Lower leg skin (tissue), 4 donors: Measurements from ENCODE around the gene MAFG. TPM values are rescaled to one million over a fixed set of nuclear protein-coding genes. Genes with fewer than 3 reads are reported as not detected.

ENCODE experiments used
- DNase-seq, 2 donors: peaks; one replicate each; pipeline ENCODE4 v3.0.0-alpha.2; 2019; ENCODE audit warnings: low spot score in 2 of 2
- H3K4me3 ChIP-seq: fragments of 200-600 bp; sonication (generic); 2 replicates; pipeline ENCODE4 v1.5.1; 2017; ENCODE audit warnings: mild to moderate bottlenecking, low read depth; ENCODE audit not compliant: poor library complexity, severe bottlenecking
- POLR2A ChIP-seq, 2 donors: fragments of 450-650 bp; IDR thresholded peaks; one replicate each; pipeline ENCODE4 v1.6.1; 2016 to 2017; ENCODE audit warnings: antibody characterized with exemption in 2 of 2, mild to moderate bottlenecking in 1 of 2, moderate library complexity in 1 of 2
- WGBS, 2 donors: methylation state at CpG; one replicate each; pipeline ENCODE4 v1.1.5; 2018; 5-methylcytosine and 5-hydroxymethylcytosine counted together
- intact Hi-C: fragments of 100-400 bp; cut with DNase I; formaldehyde crosslinking; loops from one replicate; pipeline ENCODE4 v1.15.0; 2023; ENCODE audit warnings: low total_unique reads
- total RNA-seq, 4 donors: library from RNA; depleted of rRNA; stranded (reverse); fragments of >200 nt; gene quantifications; one replicate each; pipeline ENCODE4 v1.1.0, GENCODE V29; 2016
- TF ChIP-seq, protein P1 (sequence below), 3 donors: fragments of 450-650 bp; IDR thresholded peaks; one replicate each; pipeline ENCODE4 v1.5.1; 2016; ENCODE audit warnings: antibody characterized with exemption in 3 of 3, mild to moderate bottlenecking in 3 of 3, moderate library complexity in 2 of 3

The MAFG gene
- total RNA-seq, 4 donors from 2014 or later = 17.4 to 23.2 (median 19.7) TPM

DNA sequence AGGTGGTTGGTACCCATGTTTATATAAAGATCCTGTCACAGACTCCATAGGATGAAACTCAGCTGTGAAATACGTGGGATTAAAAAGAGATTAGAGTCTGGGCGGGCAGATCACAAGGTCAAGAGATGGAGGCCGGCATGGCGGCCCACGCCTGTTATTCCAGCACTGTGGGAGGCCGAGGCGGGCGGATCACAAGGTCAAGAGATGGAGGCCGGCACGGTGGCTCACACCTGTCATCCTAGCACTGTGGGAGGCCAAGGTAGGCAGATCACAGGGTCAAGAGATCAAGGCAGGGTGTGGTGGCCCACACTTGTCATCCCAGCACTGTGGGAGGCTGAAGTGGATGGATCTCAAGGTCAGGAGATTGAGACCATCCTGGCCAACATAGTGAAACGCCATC, 32.1 kb downstream of the MAFG start:
- H3K4me3 ChIP-seq = no peak overlapping the region
- TF ChIP-seq, protein P1, sequence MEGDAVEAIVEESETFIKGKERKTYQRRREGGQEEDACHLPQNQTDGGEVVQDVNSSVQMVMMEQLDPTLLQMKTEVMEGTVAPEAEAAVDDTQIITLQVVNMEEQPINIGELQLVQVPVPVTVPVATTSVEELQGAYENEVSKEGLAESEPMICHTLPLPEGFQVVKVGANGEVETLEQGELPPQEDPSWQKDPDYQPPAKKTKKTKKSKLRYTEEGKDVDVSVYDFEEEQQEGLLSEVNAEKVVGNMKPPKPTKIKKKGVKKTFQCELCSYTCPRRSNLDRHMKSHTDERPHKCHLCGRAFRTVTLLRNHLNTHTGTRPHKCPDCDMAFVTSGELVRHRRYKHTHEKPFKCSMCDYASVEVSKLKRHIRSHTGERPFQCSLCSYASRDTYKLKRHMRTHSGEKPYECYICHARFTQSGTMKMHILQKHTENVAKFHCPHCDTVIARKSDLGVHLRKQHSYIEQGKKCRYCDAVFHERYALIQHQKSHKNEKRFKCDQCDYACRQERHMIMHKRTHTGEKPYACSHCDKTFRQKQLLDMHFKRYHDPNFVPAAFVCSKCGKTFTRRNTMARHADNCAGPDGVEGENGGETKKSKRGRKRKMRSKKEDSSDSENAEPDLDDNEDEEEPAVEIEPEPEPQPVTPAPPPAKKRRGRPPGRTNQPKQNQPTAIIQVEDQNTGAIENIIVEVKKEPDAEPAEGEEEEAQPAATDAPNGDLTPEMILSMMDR (IDR thresholded peaks at IDR 0.05) = no peak
- no peak for TF ChIP-seq POLR2A (IDR thresholded peaks at IDR 0.05)
- intact Hi-C loops = no loop called here
- no peak for DNase-seq
- WGBS, 2 donors = 92 to 95% methylated on average over 11 of the region's 11 CpGs

DNA sequence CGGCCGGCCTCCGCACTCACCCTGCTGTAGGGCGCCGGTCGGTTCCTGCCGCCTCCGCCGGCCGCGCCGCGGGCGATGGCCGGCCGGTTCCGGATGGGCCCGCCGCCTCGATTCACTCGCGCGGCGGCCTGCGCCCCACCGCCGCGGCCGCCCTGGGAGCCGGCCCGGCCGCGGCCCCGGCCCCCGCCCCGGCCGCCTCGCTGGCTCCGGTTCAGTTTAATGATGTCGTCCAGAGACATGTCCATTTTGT, 36.3 kb downstream of the MAFG start:
- TF ChIP-seq POLR2A (IDR thresholded peaks at IDR 0.05) = no peak
- TF ChIP-seq, protein P1 (IDR thresholded peaks at IDR 0.05) = no peak
- H3K4me3 ChIP-seq = peak overlapping the region; percentile 72
- intact Hi-C loops = no loop called here
- DNase-seq = peak in 1 of 2 donors; percentile 83
- 5% methylated on average over 3 of the region's 40 CpGs; no CpG with 5 or more reads in 1 of the 2 donors for WGBS, 2 donors

DNA sequence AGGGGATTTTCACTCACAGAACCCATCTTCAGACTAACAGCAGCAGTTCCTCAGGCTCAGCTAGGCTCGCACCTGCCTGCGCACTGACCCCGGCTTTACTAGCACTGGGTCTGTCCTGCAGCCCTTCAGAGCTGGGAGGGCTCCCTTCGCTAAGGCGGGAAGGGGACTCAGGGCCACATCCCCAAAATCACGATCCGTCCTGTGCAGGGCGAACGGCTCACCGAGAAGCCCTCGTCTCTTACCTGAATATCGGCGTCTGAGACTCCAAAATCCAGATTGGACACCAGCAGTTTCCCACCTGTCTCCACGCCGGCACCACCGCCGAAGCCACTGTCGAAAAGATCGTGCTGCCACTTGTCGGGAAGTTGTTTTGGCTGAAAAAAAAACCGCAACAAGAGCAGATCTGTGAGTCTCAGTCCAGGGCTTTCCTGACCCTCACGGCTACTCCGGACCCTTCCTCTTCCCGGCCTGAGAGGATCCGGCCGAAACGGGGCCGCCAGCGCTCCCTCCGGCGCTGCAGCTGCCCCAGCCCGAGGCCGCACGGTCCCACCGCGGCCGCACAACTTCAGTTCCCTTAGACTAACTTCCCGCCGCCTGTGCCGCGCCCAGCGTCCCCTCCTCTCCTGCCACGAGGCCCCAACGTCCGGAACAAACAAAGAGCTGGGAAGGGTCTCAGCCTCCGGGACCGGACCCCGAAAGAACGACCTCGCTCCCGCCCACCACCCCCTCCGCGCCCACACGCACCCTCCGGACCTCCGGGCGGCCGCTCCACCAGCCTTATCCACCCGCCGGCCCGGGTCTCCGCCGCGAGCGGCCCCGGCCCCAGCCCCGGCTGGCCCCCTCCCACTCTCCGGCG, 36.9 kb downstream of the MAFG start:
- TF ChIP-seq, protein P1 (IDR thresholded peaks at IDR 0.05) = no peak
- TF ChIP-seq POLR2A (IDR thresholded peaks at IDR 0.05) = no peak
- WGBS, 2 donors = 7 to 14% methylated on average over 32 to 69 of the region's 69 CpGs
- H3K4me3 ChIP-seq = peak overlapping the region; percentile 72
- intact Hi-C loops = no loop called here
- peak in 1 of 2 donors; percentile 85 for DNase-seq

DNA sequence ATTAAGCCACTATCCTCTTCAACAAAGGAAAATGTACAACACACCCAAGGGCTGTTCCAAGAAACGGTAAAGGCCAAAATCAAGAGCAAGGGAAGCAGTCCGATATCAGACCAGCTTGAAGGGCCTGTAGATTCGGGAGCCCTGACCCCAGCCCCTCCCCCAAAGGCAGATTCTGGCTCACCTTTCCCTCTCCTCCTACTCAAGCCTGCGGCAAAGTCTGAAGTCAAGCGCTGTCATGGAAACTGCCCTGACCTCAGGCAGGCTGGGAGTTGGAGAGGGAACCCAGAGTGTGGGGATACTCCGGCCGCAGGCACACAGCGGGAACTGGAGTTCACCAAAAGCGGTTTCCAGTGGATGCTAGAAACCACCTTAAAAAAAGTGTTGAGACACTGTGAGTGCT, 37.9 kb downstream of the MAFG start:
- 89 to 95% methylated on average over 9 of the region's 9 CpGs for WGBS, 2 donors
- TF ChIP-seq, protein P1 (IDR thresholded peaks at IDR 0.05) = no peak
- TF ChIP-seq POLR2A (IDR thresholded peaks at IDR 0.05) = no peak
- no peak for DNase-seq
- intact Hi-C loops = no loop called here
- no peak overlapping the region for H3K4me3 ChIP-seq

DNA sequence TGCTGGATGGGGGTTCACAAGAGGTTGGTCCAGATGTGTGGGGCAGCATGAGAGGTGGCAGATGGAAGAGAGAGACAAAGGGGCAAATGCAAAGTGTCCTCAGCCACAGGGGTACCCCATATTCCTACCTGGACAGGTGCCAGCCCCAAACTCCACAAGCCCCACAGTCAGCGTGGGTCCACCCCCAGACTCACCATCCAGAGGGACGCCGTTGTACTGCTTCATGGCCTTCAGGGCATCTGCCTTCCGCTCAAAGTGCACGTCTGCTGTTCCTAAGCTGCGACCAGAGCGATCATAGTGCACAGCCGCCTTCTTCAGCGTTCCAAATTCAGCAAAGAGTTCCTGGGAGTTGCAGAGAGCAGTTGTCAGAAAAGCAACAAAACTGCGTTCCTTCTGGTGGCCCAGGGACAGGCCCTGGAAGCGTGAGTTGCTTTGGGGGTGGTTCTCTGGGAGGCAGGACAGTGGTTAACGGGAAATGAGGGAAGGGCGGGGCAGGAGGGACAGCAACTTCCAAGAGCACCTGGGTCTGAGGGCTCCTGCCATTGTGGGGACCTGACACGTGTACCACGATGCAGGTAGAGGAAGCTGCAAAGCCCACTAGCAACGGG, 38.4 kb downstream of the MAFG start:
- H3K4me3 ChIP-seq = no peak overlapping the region
- TF ChIP-seq, protein P1 (IDR thresholded peaks at IDR 0.05) = no peak
- TF ChIP-seq POLR2A (IDR thresholded peaks at IDR 0.05) = no peak
- 91% methylated on average over 16 of the region's 16 CpGs for WGBS, 2 donors
- intact Hi-C loops = no loop called here
- no peak for DNase-seq
